GM06990 (cell line): ENCODE results near the gene SDHAF2.

ENCODE experiments used
- DNase-seq: peaks from one replicate; pipeline ENCODE4 v3.0.0-alpha.2; 2011; ENCODE audit not compliant: insufficient read length; ENCODE audit errors: extremely low read depth
- H3K27me3 ChIP-seq: replicated peaks from 2 replicates; pipeline ENCODE4 v1.6.0; 2011; ENCODE audit warnings: low read length; ENCODE audit not compliant: control insufficient read depth, insufficient read depth
- H3K36me3 ChIP-seq: 2 replicates; pipeline ENCODE4 v1.5.1; 2011; ENCODE audit warnings: low read length; ENCODE audit not compliant: control insufficient read depth, insufficient read depth
- H3K4me3 ChIP-seq: replicated peaks from 2 replicates; pipeline ENCODE4 v1.5.1; 2011; ENCODE audit warnings: low read depth, mild to moderate bottlenecking, control low read depth, low read length
- CTCF ChIP-seq: IDR thresholded peaks from 2 replicates; pipeline ENCODE4 v1.5.1; 2011; ENCODE audit warnings: low read length, control low read depth, mild to moderate bottlenecking, inconsistent platforms; ENCODE audit not compliant: insufficient read depth, poor library complexity, severe bottlenecking

SDHAF2 gene

GRCh38 chr11:61437496-61437895 is 7.6 kb downstream of the SDHAF2 start:
- Histone ChIP-seq H3K36me3 (peaks cover 23% of the 10 kb centered on the region), H3K4me3 (no peak overlapping the region), H3K27me3 (no peaks in the 10 kb centered on the region)
- DNase-seq, result no peak
- TF ChIP-seq CTCF, result no peak

GRCh38 chr11:61439615-61440014 is 9.7 kb downstream of the SDHAF2 start:
- H3K27me3 ChIP-seq, result no peaks in the 10 kb centered on the region
- no peak for DNase-seq
- peaks cover 33% of the 10 kb centered on the region for H3K36me3 ChIP-seq
- no peak overlapping the region for H3K4me3 ChIP-seq
- TF ChIP-seq CTCF, result no peak

- TF ChIP-seq CTCF, result no peak
- H3K36me3 ChIP-seq, result peaks cover 36% of the 10 kb centered on the region
- no peak overlapping the region for H3K4me3 ChIP-seq
These were observed 12.7 kb downstream of the SDHAF2 start for GRCh38 chr11:61442616-61443015.

GRCh38 chr11:61445516-61445915 is 15.6 kb downstream of the SDHAF2 start:
- DNase-seq, result no peak
- no peak for TF ChIP-seq CTCF
- peaks cover 33% of the 10 kb centered on the region for H3K36me3 ChIP-seq
- no peak overlapping the region for H3K4me3 ChIP-seq
- H3K27me3 ChIP-seq, result no peaks in the 10 kb centered on the region

More at GRCh38 chr11:61442616-61443015, 12.7 kb downstream of the SDHAF2 start:
- H3K27me3 ChIP-seq, result no peaks in the 10 kb centered on the region
- no peak for DNase-seq

- no peak overlapping the region for H3K4me3 ChIP-seq
- no peaks in the 10 kb centered on the region for H3K27me3 ChIP-seq
- peak; percentile 95 for TF ChIP-seq CTCF
- peaks cover 36% of the 10 kb centered on the region for H3K36me3 ChIP-seq
- peak; percentile 40 for DNase-seq
These were observed 16.3 kb downstream of the SDHAF2 start for GRCh38 chr11:61446211-61446651.

GRCh38 chr11:61447601-61448551 is 18.0 kb downstream of the SDHAF2 start:
- TF ChIP-seq CTCF, result no peak
- no peak for DNase-seq
- Histone ChIP-seq H3K36me3 (peaks cover 35% of the 10 kb centered on the region), H3K4me3 (no peak overlapping the region), H3K27me3 (no peaks in the 10 kb centered on the region)
